PC-3 (cell line): ENCODE measurements around the gene KANSL3. TPM values are rescaled to one million over a fixed set of nuclear protein-coding genes. Genes with fewer than 3 reads are reported as not detected.

Experiments used
- ATAC-seq: fragments of 200-7000 bp; cut with Tn5 transposase; 2 replicates; pipeline ENCODE4 v1.9.1; 2020; ENCODE audit warnings: mild to moderate bottlenecking, moderate library complexity
- Bru-seq: library from RNA; stranded (reverse); fragments of 400-500 nt; gene quantifications from one replicate; lab custom pipeline; 2021; lab: Mats Ljungman, UMichigan
- BruChase-seq, 2 experiments: library from RNA; stranded (reverse); fragments of 400-500 nt; gene quantifications; one replicate each; lab custom pipeline; 2021; lab: Mats Ljungman, UMichigan
- BruUV-seq: library from RNA; stranded (reverse); fragments of 400-500 nt; replicated peaks from 2 replicates; lab custom pipeline; 2021; lab: Mats Ljungman, UMichigan
- CTCF ChIA-PET: fragments of 300-600 bp; sonication (Branson Sonifier 250); formaldehyde crosslinking; loops from one replicate; lab custom pipeline; 2022; ENCODE audit warnings: antibody characterized with exemption; lab: Charles Lee
- POLR2A ChIA-PET: fragments of 300-600 bp; sonication (Branson Sonifier 250); formaldehyde crosslinking; loops from one replicate; lab custom pipeline; 2022; ENCODE audit warnings: antibody characterized with exemption; ENCODE audit not compliant: unreplicated experiment; lab: Charles Lee
- DNase-seq: peaks from one replicate; pipeline ENCODE4 v3.0.0-alpha.2; 2015
- H2AFZ ChIP-seq: fragments of 300-600 bp; sonication (generic); 2 replicates; pipeline ENCODE4 v1.6.0; 2016; ENCODE audit warnings: antibody characterized with exemption, low read length
- H3F3A ChIP-seq: fragments of 300-600 bp; sonication (generic); one replicate; pipeline ENCODE4 v1.6.0; 2017; ENCODE audit warnings: antibody characterized with exemption, low read length, control low read depth, mild to moderate bottlenecking; ENCODE audit not compliant: unreplicated experiment
- H3K27ac ChIP-seq: fragments of 300-600 bp; sonication (generic); 2 replicates; pipeline ENCODE4 v1.5.1; 2016; ENCODE audit warnings: mild to moderate bottlenecking, low read length
- H3K27me3 ChIP-seq: fragments of 300-600 bp; sonication (generic); 2 replicates; pipeline ENCODE4 v1.6.1; 2016; ENCODE audit warnings: low read length, mixed read lengths
- H3K36me3 ChIP-seq: fragments of 300-600 bp; sonication (generic); 2 replicates; pipeline ENCODE4 v1.6.1; 2016; ENCODE audit warnings: low read depth, mixed run types, low read length, mixed read lengths
- H3K4me1 ChIP-seq: fragments of 300-600 bp; sonication (generic); 2 replicates; pipeline ENCODE4 v1.5.1; 2016; ENCODE audit warnings: low read length; ENCODE audit not compliant: insufficient read depth
- H3K4me2 ChIP-seq: fragments of 300-600 bp; sonication (generic); 2 replicates; pipeline ENCODE4 v1.6.0; 2016; ENCODE audit warnings: low read length
- H3K4me3 ChIP-seq: fragments of 300-600 bp; sonication (generic); 2 replicates; pipeline ENCODE4 v1.5.1; 2016; ENCODE audit warnings: mild to moderate bottlenecking, low read length, mixed read lengths
- H3K79me2 ChIP-seq: fragments of 300-600 bp; sonication (generic); 2 replicates; pipeline ENCODE4 v1.6.1; 2017; ENCODE audit warnings: low read length, mixed read lengths
- H3K9ac ChIP-seq: fragments of 300-600 bp; sonication (generic); 2 replicates; pipeline ENCODE4 v1.6.0; 2016; ENCODE audit warnings: mild to moderate bottlenecking, low read length
- H3K9me2 ChIP-seq: fragments of 300-600 bp; sonication (generic); replicated peaks from 2 replicates; pipeline ENCODE4 v1.6.1; 2016; ENCODE audit warnings: mixed run types, low read length, mixed read lengths
- H3K9me3 ChIP-seq: fragments of 300-600 bp; sonication (generic); 2 replicates; pipeline ENCODE4 v1.6.1; 2016; ENCODE audit warnings: low read length, mixed read lengths
- H4K20me1 ChIP-seq: fragments of 300-600 bp; sonication (generic); 2 replicates; pipeline ENCODE4 v1.6.1; 2016; ENCODE audit warnings: low read length, mixed read lengths
- EZH2 ChIP-seq: fragments of 300-600 bp; sonication (generic); IDR thresholded peaks from one replicate; pipeline ENCODE4 v1.6.1; 2017; ENCODE audit warnings: antibody characterized with exemption, mild to moderate bottlenecking, low read length; ENCODE audit not compliant: unreplicated experiment
- EZH2phosphoT487 ChIP-seq: fragments of 300-600 bp; sonication (generic); IDR thresholded peaks from 2 replicates; pipeline ENCODE4 v1.6.1; 2018; ENCODE audit warnings: mild to moderate bottlenecking, antibody characterized with exemption, low read length, borderline replicate concordance
- intact Hi-C: fragments of 100-400 bp; cut with micrococcal nuclease; formaldehyde crosslinking; loops from 2 replicates; pipeline ENCODE4 v1.9.0; 2023
- long read RNA-seq: library from polyadenylated mRNA; unstranded; transcript quantifications from one replicate; pipeline ENCODE4 v2.0.0, GENCODE V29; 2021; ENCODE audit not compliant: unreplicated experiment
- total RNA-seq: library from RNA; depleted of rRNA; stranded (reverse); fragments of >200 nt; gene quantifications from 2 replicates; pipeline ENCODE4 v1.2.3, GENCODE V29; 2014; rRNA removed
- TF ChIP-seq, protein P1 (sequence below): fragments of 300-600 bp; sonication (generic); conservative IDR thresholded peaks from 2 replicates; pipeline ENCODE4 v1.5.1; 2017; ENCODE audit warnings: antibody characterized with exemption, low read depth, mild to moderate bottlenecking, low read length

The KANSL3 gene
- 30.6 and 35.7 TPM in 2 replicates for total RNA-seq
- Bru-seq, nascent RNA = percentile 88 among the genes with signal in this experiment
- percentile 89 among the genes with signal in this experiment for BruChase-seq, experiment 1, labeled RNA remaining after a 6-hour chase
- BruChase-seq, experiment 2, labeled RNA remaining after a 2-hour chase = percentile 92 among the genes with signal in this experiment
- long read RNA-seq, full-length matches to known transcripts = 2 of 39 reads
- long read RNA-seq, partial matches to known transcripts = 11 of 39 reads
- long read RNA-seq, other reads (novel, unspliced or antisense) = 26 of 39 reads

- peaks cover 18% of the 10 kb centered on the region; the same call in 1 of the 2 replicates for H3K4me1 ChIP-seq
- TF ChIP-seq, protein P1, sequence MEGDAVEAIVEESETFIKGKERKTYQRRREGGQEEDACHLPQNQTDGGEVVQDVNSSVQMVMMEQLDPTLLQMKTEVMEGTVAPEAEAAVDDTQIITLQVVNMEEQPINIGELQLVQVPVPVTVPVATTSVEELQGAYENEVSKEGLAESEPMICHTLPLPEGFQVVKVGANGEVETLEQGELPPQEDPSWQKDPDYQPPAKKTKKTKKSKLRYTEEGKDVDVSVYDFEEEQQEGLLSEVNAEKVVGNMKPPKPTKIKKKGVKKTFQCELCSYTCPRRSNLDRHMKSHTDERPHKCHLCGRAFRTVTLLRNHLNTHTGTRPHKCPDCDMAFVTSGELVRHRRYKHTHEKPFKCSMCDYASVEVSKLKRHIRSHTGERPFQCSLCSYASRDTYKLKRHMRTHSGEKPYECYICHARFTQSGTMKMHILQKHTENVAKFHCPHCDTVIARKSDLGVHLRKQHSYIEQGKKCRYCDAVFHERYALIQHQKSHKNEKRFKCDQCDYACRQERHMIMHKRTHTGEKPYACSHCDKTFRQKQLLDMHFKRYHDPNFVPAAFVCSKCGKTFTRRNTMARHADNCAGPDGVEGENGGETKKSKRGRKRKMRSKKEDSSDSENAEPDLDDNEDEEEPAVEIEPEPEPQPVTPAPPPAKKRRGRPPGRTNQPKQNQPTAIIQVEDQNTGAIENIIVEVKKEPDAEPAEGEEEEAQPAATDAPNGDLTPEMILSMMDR = no peak
- TF ChIP-seq EZH2 (no peak), EZH2phosphoT487 (no peak)
Measured at GRCh38 chr2:96638144-96639121, at the start of gene KANSL3. KANSL3 (minus strand) TSS chr2:96638312; CDS start chr2:96637135, 1,177 bp downstream.

DNA sequence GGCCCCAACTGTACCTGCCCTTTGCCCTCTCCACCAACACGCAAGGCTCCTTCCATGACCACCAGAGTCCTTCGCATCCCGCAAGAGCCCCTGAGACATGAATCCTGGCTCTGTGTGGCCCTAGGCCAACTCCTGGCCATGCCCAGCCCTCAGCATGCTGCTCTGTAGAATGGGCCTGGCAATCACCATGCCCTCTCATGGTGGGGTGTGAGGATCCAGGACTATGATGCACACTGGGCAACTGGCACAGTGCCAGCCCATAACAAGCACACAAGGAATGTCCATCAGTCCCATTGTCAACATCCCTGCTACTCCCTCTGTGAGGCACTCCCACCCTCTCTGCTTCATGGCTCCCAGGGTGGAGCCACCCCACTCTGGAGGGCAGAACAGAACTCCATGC lies 49.2 kb upstream of the KANSL3 start:
- H4K20me1 ChIP-seq = no peaks in the 10 kb centered on the region
- no peak overlapping the region for H3K4me3 ChIP-seq
- no peak overlapping the region for H2AFZ ChIP-seq
- TF ChIP-seq EZH2 (no peak), EZH2phosphoT487 (no peak)
- TF ChIP-seq, protein P1 = no peak
- ATAC-seq = no peak
- H3K9me3 ChIP-seq = no peaks in the 10 kb centered on the region
- DNase-seq = no peak
- no TSS peak for BruUV-seq
- H3K27ac ChIP-seq = no peak overlapping the region
- intact Hi-C loops = no loop called here
- no peaks in the 10 kb centered on the region for H3F3A ChIP-seq
- no peak overlapping the region for H3K4me2 ChIP-seq
- no peaks in the 10 kb centered on the region for H3K9me2 ChIP-seq
- H3K79me2 ChIP-seq = no peaks in the 10 kb centered on the region
- H3K27me3 ChIP-seq = no peaks in the 10 kb centered on the region
- H3K9ac ChIP-seq = no peak overlapping the region
- ChIA-PET CTCF (no interaction called here), POLR2A (no interaction called here)
- no peaks in the 10 kb centered on the region for H3K4me1 ChIP-seq
- H3K36me3 ChIP-seq = no peaks in the 10 kb centered on the region

More at GRCh38 chr2:96638144-96639121, at the start of gene KANSL3:
- Histone ChIP-seq H3K4me3 (peak within 1 kb of the TSS; percentile 77), H3K9ac (peak within 1 kb of the TSS; percentile 89), H3F3A (no peaks in the 10 kb centered on the region), H3K9me3 (no peaks in the 10 kb centered on the region), H3K36me3 (peaks cover 6% of the 10 kb centered on the region; the same call in 1 of the 2 replicates), H3K9me2 (no peaks in the 10 kb centered on the region), H3K79me2 (peaks cover 44% of the 10 kb centered on the region), H3K4me2 (peak within 1 kb of the TSS; percentile 98), H3K27me3 (no peaks in the 10 kb centered on the region), H2AFZ (peak within 1 kb of the TSS; percentile 96), H4K20me1 (0 out of 2 replicates have a peak, but pooled peaks cover 5% of the 10 kb centered on the region), H3K27ac (peak within 1 kb of the TSS; percentile 77)
- ChIA-PET CTCF (no interaction called here), POLR2A (interaction anchor here (0.6 kb wide), 1 partner anchor 27 kb away, joined by 3 read pairs; no protein-coding TSS in a partner anchor)
- intact Hi-C loops = loop anchor here (1.0 to 5.0 kb wide), 3 partner anchors 102 to 164 kb away; partner anchors contain the start of genes CNNM4 and LMAN2L
- TSS peak; percentile 90 for BruUV-seq
- peak; percentile 96 for DNase-seq
- peak; percentile 70 for ATAC-seq
